Transverse colon (tissue), 4 donors: ENCODE measurements around the gene LZTFL1. TPM values are rescaled to one million over a fixed set of nuclear protein-coding genes. Genes with fewer than 3 reads are reported as not detected.

Source experiments
- DNase-seq: peaks from one replicate; pipeline ENCODE4 v3.0.0-alpha.2; 2019
- H3K27ac ChIP-seq, 4 donors: fragments of 200-600 bp; sonication (generic); 2 replicates each; pipeline ENCODE4 v1.5.1; 2016 to 2018; ENCODE audit warnings: inconsistent platforms in 4 of 4
- H3K27me3 ChIP-seq: fragments of 200-600 bp; sonication (generic); 2 replicates; pipeline ENCODE4 v1.5.1; 2017; ENCODE audit warnings: inconsistent platforms
- H3K36me3 ChIP-seq, 4 donors: fragments of 200-600 bp; sonication (generic); 2 replicates each; pipeline ENCODE4 v1.5.1; 2017 to 2019; ENCODE audit warnings: inconsistent platforms in 4 of 4
- H3K4me1 ChIP-seq, 4 donors: fragments of 200-600 bp; sonication (generic); 2 replicates each; pipeline ENCODE4 v1.5.1; 2017 to 2020; ENCODE audit warnings: inconsistent platforms in 4 of 4
- H3K4me3 ChIP-seq, 4 donors: fragments of 200-600 bp; sonication (generic); 1 replicate in 1 of 4; 2 replicates in 3 of 4; pipeline versions ENCODE4 v1.5.1 to v1.6.1; 2017 to 2019; ENCODE audit warnings: inconsistent platforms in 4 of 4
- H3K9me3 ChIP-seq, 2 donors: fragments of 200-600 bp; sonication (generic); 2 replicates each; pipeline ENCODE4 v1.5.1; 2017 to 2019; ENCODE audit warnings: inconsistent platforms in 2 of 2
- EP300 ChIP-seq: sonication (generic); formaldehyde crosslinking; IDR thresholded peaks from one replicate; pipeline ENCODE4 v1.6.1; 2017; ENCODE audit warnings: antibody characterized with exemption, low read depth
- POLR2A ChIP-seq: fragments of 450-650 bp; IDR thresholded peaks from one replicate; pipeline ENCODE4 v1.6.1; 2016; ENCODE audit warnings: antibody characterized with exemption, mild to moderate bottlenecking, moderate library complexity
- POLR2AphosphoS5 ChIP-seq, 3 donors: sonication (generic); formaldehyde crosslinking; IDR thresholded peaks; one replicate each; pipeline ENCODE4 v1.6.1; 2016; ENCODE audit warnings: antibody characterized with exemption in 3 of 3
- WGBS, 2 donors: methylation state at CpG; one replicate each; pipeline ENCODE4 v1.1.5; 2018; ENCODE audit warnings: low coverage in 1 of 2; 5-methylcytosine and 5-hydroxymethylcytosine counted together
- in situ Hi-C, 4 donors: fragments of 200-750 bp; cut with MboI; loops; one replicate each; pipeline versions ENCODE4 v1.15.0 to v1.15.1; 2017; ENCODE audit warnings: low sequenced_read_pairs in 3 of 4, low pct_ligation_motif_present in 1 of 4, low pct_unique_long_range_greater_than_20kb in 1 of 4
- intact Hi-C: fragments of 100-400 bp; cut with DNase I; formaldehyde crosslinking; loops from one replicate; pipeline ENCODE4 v1.15.1; 2023; ENCODE audit warnings: low total_unique reads
- total RNA-seq, 4 donors: library from RNA; depleted of rRNA; stranded (reverse); fragments of >200 nt; gene quantifications; one replicate each; pipeline ENCODE4 v1.1.0, GENCODE V29; 2016
- TF ChIP-seq, protein P1 (sequence below), 5 experiments: fragments of 200-600 bp in 3 of 5; fragments of 450-650 bp in 2 of 5; sonication (generic) in 3 of 5; IDR thresholded peaks; 1 replicate in 2 of 5; 2 replicates in 3 of 5; pipeline ENCODE4 v1.5.1; 2016 to 2017; ENCODE audit warnings: antibody characterized with exemption in 5 of 5, inconsistent platforms in 3 of 5, mild to moderate bottlenecking in 2 of 5, moderate library complexity in 1 of 5

LZTFL1 gene
- total RNA-seq, 4 donors from 2014 or later: 3.7 to 10.3 (median 7.8) TPM

GRCh38 chr3:45819543-45819942, 22.4 kb downstream of the LZTFL1 start:
- H3K4me3 ChIP-seq: no peak overlapping the region
- H3K36me3 ChIP-seq: peaks cover 0 to 10% (median 1%) of the 10 kb centered on the region in 4 donors
- no peaks in the 10 kb centered on the region for H3K9me3 ChIP-seq
- H3K27ac ChIP-seq: no peak overlapping the region
- no peaks in the 10 kb centered on the region for H3K27me3 ChIP-seq
- WGBS, 2 donors: 83 to 88% methylated on average over 1 to 2 of the region's 2 CpGs
- TF ChIP-seq EP300 (no peak), POLR2A (no peak), POLR2AphosphoS5 (IDR thresholded peaks at IDR 0.05) (no peak)
- TF ChIP-seq, protein P1, sequence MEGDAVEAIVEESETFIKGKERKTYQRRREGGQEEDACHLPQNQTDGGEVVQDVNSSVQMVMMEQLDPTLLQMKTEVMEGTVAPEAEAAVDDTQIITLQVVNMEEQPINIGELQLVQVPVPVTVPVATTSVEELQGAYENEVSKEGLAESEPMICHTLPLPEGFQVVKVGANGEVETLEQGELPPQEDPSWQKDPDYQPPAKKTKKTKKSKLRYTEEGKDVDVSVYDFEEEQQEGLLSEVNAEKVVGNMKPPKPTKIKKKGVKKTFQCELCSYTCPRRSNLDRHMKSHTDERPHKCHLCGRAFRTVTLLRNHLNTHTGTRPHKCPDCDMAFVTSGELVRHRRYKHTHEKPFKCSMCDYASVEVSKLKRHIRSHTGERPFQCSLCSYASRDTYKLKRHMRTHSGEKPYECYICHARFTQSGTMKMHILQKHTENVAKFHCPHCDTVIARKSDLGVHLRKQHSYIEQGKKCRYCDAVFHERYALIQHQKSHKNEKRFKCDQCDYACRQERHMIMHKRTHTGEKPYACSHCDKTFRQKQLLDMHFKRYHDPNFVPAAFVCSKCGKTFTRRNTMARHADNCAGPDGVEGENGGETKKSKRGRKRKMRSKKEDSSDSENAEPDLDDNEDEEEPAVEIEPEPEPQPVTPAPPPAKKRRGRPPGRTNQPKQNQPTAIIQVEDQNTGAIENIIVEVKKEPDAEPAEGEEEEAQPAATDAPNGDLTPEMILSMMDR (IDR thresholded peaks at IDR 0.05): no peak
- H3K4me1 ChIP-seq: peaks cover 0 to 20% (median 8%) of the 10 kb centered on the region in 4 donors
- in situ Hi-C loops: no loop called here
- intact Hi-C loops: no loop called here
- no peak for DNase-seq

GRCh38 chr3:45817831-45818522, 23.9 kb downstream of the LZTFL1 start:
- peak; percentile 31 for DNase-seq
- in situ Hi-C loops (no loop called here), intact Hi-C loops (no loop called here)
- TF ChIP-seq, protein P1 (IDR thresholded peaks at IDR 0.05): no peak
- TF ChIP-seq POLR2AphosphoS5 (IDR thresholded peaks at IDR 0.05) (peak; percentile 19 to 53 (median 37)), EP300 (no peak)
- no peaks in the 10 kb centered on the region for H3K27me3 ChIP-seq
- peak overlapping the region; percentile 4 to 52 (median 36) for H3K27ac ChIP-seq
- peaks cover 0 to 2% (median 0%) of the 10 kb centered on the region in 4 donors for H3K36me3 ChIP-seq
- WGBS, 2 donors: 0 to 15% methylated on average over 2 to 4 of the region's 4 CpGs
- no peak overlapping the region for H3K4me3 ChIP-seq
- H3K9me3 ChIP-seq: no peaks in the 10 kb centered on the region
- H3K4me1 ChIP-seq: peaks cover 0 to 20% (median 8%) of the 10 kb centered on the region in 4 donors

DNA sequence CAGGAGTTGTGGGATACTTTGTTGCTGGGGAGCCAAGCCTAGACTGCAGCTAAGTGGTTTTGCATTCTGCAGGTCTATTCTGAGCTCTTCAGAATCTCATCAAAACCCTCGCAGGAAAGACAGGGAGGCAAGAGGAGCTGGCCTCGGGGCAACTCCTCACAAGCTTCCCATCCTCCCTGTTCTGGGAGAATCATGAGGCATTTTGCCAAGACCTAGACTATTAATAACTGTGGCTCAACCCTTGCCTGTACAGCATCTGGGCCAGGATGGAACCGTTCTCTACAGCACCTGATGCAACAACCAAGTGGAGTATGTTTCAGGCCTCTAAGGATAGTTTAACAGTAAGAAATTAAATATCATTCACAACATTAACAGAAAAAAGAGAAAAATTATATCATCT, 25.4 kb downstream of the LZTFL1 start:
- Histone ChIP-seq H3K4me3 (no peak overlapping the region), H3K27ac (no peak overlapping the region), H3K36me3 (no peaks in the 10 kb centered on the region), H3K4me1 (peaks cover 0 to 20% (median 8%) of the 10 kb centered on the region in 4 donors), H3K27me3 (no peaks in the 10 kb centered on the region), H3K9me3 (no peaks in the 10 kb centered on the region)
- 67% methylated on average over 3 of the region's 3 CpGs; no CpG with 5 or more reads in 1 of the 2 donors for WGBS, 2 donors
- DNase-seq: no peak
- no peak for TF ChIP-seq POLR2A
- TF ChIP-seq POLR2AphosphoS5 (IDR thresholded peaks at IDR 0.05): no peak
- TF ChIP-seq, protein P1 (IDR thresholded peaks at IDR 0.05): no peak
- no peak for TF ChIP-seq EP300
- in situ Hi-C loops (no loop called here), intact Hi-C loops (no loop called here)

DNA sequence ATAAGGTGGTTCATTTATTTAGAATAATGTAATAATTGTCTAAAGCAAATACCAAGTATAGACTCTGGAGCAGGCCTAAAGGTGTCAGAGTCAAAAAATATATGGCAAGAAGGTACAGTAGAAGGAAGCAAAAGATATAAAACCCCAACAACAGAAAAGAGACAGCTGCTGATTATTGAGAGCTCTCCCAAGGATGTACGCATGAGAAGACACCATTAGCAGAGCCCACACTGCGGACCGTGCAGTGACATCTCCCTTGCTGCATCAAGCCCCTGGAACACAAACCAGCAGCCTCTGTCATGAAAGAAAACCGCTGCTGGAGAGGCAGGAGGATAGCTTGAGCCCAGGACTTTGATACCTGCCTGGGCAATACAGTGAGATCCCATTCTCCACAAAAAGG, 27.6 kb downstream of the LZTFL1 start:
- Histone ChIP-seq H3K27me3 (no peaks in the 10 kb centered on the region), H3K4me3 (no peak overlapping the region), H3K4me1 (peaks cover 0 to 20% (median 8%) of the 10 kb centered on the region in 4 donors), H3K9me3 (no peaks in the 10 kb centered on the region), H3K36me3 (no peaks in the 10 kb centered on the region), H3K27ac (no peak overlapping the region)
- in situ Hi-C loops: no loop called here
- 85 to 100% methylated on average over 2 to 4 of the region's 4 CpGs for WGBS, 2 donors
- intact Hi-C loops: no loop called here
- no peak for TF ChIP-seq EP300
- TF ChIP-seq POLR2AphosphoS5 (IDR thresholded peaks at IDR 0.05): no peak
- TF ChIP-seq, protein P1 (IDR thresholded peaks at IDR 0.05): no peak
- TF ChIP-seq POLR2A: no peak
- no peak for DNase-seq
